ENCODE data around the gene LST1.

Gene LST1

DNA sequence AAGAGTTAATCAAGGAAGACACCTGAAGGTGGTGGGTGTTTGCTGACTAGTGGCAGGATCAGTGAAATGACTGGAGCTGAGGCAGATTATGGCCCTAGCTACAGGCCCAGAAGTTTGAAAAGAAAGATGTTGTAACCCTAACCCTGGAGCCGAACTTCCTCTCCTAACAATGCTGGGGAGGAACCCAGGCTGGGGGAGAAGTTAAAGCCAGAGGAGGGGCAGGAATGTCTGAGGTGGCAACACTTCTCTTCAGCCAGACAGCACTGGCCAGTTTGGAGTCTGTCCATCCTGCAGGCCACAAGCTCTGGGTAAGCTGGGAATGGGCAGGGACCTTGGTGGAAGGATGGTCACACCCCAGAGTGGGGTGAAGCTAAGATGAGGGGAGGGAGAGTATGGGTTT, at the start of gene LST1:
Gene LST1, plus strand, starts transcription at position 270 of the 400 bp plus-strand sequence. CDS start 1,023 bp downstream, outside the sequence.
- no peak for DNase-seq

DNA sequence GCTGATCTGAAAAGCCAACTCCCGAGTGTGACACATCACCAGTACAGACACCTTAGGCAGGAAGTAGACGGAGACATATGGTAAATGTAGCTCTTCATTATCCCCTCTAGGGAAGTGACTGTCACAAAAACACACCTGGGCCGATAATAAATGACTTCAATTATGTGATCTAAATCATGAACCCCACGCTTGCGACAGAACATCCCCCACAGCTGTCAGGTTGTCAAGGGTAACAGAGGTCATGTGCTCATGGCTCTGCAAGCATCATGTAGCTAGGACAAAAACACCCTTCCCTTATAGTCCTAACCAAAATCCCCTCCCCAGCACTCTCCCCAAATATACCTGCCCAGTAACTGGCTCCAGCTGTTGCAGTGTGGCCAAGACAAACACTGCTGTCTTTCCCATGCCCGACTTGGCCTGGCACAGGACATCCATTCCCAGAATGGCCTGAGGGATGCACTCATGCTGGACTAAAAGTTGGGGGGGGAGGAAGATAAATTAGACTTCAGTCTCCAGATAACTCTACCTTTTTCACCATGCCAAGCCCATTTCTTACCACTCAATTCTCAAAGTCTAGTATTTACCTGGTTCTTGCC, 47.2 kb upstream of the LST1 start:
- DNase-seq: no peak

DNA sequence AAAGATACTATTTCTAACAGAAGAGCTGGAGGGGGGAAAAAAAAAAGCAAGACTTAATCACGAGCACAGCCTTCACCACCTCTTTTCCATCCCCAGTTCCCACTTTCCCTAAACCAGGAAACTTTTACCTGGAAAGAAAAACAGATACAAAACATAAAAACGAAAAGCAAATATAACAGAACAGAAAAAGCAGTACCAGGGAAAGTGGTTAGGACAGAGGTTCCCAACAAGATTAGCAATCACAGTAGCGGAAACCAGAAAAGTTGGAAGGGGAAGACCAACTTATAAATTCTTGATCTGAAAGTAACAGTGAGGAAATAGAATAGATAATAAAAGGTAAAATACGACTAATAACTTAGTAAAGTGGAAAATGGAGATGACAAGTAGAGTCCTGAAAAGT, 45.4 kb upstream of the LST1 start:
- no peak for DNase-seq

DNA sequence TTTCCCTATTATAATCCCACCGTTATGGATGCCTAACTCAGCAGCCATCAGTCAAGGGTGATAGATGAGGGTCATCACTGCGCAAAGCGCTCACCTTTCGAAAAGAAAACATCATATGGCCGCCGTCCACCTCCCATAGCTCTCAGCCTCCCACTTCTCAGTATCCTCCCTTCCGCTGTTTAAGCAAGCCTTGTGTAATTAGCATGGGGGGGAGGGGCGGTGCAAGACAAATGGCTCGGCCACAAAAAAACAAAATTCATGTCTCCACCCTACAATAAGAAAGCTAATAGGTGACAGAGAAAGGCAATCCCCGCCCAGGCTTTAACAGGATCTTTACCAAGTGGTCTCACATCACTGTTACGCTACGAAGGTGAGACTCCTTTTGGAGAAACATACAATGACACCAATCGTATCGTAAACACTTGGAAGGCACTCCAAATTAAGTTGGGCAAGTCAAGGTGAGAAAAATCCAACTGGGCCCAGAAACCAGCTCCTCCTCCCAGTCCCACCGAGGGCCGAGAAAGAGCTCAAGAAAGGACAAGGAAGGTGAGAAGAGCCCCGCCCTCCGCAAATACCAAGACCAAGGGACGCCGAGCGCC, 44.9 kb upstream of the LST1 start:
- peak; percentile 67 for DNase-seq

DNA sequence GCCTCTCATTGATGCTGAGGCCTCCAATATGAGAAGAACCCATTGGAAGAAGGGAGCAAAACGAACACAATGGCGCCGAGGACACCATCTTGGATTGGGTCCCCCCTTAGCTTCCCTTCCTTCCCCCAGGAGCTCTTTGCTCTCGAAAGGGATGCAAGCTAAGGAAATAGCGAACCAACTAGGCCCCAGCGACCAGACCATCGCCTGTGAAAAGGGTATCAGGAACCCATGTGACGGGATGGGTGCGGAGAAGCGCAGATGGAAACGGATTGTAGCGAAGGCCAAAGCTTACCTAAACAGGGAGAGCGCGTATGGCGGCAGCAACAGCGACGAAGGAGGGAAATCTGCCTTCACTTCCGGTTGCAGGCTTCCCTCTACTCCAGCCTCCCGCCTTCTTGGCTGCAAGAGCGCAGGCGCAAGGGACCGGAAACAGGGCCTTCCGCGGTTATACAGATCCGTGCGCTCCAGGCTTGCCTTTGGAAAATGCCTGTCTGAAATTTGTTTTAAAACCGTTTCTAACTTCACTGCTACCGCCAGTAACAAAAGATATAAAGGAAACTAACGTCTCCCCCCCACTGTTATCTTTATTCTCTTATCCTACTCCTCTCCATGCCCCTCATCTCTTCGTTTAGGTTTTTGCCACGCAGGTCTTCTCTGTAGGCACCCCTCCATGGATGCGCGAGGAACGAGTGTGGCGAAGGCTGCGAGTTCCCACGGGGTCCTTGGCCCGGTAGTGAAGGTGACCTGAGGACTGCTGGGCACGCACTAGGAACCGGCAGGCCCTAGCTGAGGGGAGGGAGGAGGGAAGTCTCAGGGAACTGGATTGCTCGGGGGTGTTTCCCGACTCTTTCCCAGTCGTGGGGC, 44.2 kb upstream of the LST1 start, which contains the start of gene DDX39B:
Gene DDX39B, minus strand, starts transcription at position 346 of the 864 bp plus-strand sequence. CDS start 1,471 bp downstream, outside the sequence.
- peak; percentile 91 for DNase-seq

DNA sequence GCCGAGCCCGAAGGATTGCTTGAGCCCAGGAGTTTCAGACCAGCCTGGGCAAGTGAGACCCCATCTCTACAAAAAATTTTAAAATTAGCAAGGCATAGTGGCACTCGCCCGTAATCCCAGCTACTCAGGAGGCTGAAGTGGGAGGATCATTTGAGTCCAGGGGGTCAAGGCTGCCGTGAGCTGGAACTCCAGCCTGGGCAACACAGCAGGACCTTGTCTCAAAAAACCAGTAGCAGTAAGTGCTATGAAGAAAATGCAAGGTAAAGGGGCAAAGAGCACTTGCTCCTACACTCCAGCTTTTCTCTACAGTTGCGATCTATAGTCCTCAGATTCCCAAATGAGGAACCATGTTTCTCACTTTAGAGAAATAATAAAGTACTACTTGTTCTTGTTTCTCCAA, 42.4 kb upstream of the LST1 start:
- DNase-seq: no peak

DNA sequence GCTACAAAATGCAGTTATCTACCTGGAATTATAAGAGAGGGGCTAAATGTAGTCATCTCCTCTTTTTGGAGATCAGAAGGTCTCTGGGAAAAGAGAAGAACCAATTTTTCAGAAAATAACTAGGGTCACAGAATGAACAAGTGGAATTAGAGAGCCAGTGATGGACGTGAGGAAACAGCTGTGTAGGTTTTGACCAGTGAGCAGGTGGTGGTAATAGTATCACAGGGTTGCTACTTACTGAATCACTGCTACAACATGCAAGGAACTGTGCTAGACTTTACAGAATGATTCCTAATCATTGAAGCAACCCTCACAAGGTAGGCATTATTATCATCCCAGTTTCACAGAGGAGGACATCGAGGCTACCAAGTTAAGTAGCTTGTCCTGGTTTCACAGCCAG, 41.4 kb upstream of the LST1 start:
- DNase-seq: no peak

DNA sequence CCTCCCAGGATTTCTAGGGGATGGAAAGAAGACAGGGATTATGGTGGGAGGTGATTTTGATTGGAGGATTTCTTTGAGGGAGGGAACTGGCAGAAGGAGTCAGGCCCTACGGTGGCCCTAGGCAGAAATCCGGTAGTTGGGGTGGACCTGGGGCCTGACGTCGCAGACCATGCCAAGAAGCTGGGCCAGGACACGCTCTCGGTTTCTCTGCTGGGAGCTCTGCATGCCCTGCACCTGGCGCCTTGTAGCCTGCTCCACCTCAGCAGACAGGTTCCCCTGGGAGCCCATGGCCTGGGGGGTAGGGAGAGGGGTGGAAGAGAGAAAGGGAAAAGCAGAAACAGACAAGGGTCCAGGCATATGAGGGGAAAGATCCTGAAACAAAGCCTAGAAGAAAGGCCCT, 40.8 kb upstream of the LST1 start:
- DNase-seq: no peak

DNA sequence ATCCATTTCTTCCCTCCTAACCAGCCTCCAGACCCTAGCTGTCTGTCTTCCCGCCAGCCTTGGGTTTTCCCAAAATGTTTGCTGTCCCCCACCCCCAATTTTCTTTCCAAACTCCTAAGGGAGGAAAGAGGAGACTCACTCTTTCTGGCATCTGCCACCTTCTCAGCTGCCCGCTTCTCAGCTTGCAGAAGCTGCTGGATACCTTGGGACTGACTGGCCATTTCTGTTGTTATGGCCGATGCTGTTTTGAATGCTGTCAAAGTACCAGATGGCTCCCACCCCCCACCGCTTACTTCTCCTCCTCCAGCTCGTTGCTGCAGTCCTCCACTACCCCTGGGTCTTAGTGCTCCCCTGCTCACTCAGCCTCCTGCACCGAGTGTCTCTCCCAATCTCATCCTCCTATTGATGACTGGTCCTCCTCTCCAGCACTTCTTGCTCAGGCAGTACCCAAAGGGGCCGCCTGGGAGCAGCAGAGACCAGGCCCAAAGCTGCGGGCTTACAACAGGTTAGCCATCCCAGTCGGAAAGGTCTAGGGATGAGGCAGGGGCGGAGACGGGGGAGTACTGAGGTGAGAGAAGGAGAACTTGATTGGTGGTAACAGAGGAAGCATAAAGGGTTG, 39.6 kb upstream of the LST1 start, which contains the start of gene ATP6V1G2:
Gene ATP6V1G2, minus strand, starts transcription at position 270 of the 619 bp plus-strand sequence. Its CDS starts 49 bp downstream, at position 221.
- peak; percentile 89 for DNase-seq

DNA sequence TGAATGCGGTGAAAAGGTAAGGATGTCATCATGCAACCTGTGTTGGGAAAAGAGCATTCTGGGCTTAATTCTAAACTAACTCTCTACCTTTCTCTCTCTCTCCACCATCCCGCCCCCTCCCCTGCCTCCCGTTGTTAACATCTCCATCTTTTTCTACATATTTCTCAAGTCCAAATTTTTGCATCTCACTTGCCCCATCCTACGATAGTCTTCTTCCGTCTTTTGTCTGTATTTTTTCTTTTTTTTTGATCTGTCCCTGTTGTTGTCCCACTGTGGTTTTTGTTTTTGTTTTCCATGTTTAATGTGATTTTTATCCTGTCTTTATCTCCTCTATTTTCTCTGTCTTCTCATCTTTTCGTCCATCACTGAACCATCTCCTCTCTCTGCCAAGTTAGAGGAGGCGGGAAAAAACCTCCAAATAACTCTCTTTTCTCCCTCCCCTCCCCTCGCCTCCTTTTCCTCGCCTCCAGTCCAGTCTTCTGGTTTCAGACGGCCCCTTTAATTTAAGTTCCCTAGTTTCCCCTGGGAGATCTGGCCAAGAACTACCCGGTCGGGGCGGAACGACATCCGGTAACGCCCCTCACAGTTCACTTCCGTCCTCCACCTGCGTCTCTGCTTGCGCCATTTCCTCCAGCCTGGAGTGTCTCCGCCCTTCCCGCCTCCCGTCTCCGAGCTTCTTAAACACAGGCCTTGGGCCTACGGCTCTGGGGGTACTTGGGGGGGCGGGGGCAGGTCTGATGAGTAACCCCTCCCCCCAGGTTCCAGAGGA, 38.9 kb upstream of the LST1 start, which contains the start of gene NFKBIL1:
Gene NFKBIL1, plus strand, starts transcription at position 651 of the 769 bp plus-strand sequence. Its CDS starts 87 bp downstream, at position 738.
- DNase-seq: peak; percentile 87

DNA sequence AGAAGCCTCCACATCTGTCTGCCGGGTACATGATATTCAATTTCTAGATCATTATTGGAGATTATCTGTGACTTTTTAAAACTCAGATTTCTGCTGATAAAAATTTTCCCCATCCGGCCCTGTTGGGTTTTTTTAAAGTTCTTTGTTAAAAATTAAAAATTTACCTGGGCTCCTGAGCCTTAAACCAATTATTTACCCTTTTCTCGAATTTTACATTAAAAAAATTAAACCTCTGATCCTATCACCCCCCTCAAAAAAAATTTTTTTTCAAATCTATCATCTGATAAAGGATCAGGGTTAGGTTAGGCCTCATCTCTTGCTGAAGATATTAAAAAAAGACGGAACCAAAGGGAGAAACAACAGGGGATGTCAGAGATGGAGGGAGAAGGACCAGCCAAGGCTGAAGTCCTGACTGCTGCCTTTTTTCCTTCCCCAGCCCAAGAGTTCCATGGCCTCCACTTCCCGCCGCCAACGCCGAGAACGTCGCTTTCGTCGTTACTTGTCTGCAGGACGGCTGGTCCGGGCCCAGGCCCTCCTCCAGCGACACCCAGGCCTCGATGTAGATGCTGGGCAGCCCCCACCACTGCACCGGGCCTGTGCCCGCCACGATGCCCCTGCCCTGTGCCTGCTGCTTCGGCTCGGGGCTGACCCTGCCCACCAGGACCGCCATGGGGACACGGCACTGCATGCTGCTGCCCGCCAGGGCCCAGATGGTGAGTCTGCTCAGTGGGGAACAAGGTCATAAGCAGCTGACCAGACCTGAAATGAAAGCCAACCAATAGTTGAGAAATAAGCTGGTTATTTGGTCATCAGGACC, 38.1 kb upstream of the LST1 start:
- DNase-seq: no peak

DNA sequence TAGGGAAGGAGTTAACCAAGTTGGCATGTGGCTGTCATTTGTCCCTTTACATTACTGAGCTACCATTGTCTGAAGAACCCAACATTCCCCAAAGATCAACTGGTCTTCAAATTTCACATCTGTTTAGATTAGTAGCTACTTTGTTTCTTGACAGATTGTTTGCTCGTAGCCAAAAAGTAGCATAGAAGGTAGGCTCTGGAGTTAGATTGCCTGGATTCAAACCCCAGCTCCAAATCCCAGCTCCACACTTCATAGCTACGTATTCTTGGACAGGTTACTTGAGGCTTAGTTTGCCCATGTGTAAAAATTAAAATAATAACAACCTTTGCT, 37.6 kb upstream of the LST1 start:
- DNase-seq: no peak

DNA sequence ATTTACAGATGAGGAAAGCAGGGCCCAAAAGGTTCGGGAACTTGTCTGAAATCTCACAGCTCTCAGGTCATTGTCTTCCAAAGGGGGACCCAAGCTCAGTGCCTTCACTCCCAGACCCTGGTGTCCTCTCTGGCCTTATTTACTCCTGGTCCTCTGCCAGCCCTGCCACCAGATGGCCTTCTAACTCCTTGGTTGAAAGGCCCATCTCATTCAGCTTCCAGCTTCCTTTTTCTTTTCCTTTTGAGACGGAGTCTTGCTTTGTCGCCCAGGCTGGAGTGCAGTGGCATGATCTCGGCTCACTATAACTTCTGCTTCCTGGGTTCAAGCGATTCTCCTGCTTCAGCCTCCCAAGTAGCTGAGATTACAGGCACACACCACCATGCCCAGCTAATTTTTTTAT, 34.7 kb upstream of the LST1 start:
- peak; percentile 66 for DNase-seq

DNA sequence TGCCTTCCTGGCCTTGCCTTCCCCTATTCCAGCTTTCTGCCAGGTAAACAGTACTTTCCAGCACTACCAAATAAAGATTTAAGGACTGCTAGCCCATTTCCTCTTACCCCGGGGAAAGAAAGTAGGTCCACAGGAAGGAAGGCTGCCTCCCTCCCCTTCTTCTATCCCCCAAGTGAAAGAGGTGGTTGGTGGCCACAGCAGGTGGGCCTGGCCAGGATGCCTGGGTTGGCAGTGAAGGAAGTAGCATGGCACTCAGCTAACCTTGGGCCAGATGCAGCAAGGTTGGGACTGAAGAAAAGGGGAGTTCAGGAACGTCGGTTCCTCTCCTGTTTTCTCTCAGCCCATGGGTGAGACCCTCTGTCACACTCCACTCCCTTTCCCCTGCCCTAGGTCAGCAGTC, 29.8 kb upstream of the LST1 start:
- no peak for DNase-seq

DNA sequence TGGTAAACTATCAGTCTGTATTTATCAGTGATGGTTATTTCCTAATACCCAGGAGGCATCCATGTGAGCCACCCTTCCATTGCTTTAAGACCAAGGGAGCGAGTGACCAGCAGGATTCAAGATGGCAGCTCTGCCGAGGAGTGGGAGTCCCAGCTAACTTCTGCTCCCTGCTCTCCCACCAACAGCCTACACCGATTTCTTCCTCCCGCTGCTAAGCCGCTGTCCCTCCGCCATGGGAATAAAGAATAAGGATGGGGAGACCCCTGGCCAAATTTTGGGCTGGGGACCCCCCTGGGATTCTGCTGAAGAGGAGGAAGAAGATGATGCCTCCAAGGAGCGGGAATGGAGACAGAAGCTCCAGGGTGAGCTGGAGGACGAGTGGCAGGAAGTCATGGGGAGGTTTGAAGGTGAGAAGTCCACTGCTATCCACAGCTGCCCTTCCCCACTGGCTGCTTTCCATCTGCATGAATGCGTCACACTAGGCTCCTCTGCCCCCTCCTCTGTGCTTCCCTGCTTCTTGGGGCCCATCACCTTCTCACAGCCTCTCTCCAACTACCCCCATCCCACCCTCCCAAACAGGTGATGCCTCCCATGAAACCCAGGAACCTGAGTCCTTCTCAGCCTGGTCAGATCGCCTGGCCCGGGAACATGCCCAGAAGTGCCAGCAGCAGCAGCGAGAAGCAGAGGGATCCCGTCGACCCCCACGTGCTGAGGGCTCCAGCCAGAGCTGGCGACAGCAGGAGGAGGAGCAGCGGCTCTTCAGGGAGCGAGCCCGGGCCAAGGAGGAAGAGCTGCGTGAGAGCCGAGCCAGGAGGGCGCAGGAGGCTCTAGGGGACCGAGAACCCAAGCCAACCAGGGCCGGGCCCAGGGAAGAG, 28.4 kb upstream of the LST1 start:
- no peak for DNase-seq

DNA sequence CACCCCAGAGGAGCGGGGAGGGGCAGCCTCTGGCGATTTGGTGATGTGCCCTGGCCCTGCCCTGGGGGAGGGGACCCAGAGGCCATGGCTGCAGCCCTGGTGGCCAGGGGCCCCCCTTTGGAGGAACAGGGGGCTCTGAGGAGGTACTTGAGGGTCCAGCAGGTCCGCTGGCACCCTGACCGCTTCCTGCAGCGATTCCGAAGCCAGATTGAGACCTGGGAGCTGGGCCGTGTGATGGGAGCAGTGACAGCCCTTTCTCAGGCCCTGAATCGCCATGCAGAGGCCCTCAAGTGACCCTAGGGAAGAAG, 27.8 kb upstream of the LST1 start:
- no peak for DNase-seq

DNA sequence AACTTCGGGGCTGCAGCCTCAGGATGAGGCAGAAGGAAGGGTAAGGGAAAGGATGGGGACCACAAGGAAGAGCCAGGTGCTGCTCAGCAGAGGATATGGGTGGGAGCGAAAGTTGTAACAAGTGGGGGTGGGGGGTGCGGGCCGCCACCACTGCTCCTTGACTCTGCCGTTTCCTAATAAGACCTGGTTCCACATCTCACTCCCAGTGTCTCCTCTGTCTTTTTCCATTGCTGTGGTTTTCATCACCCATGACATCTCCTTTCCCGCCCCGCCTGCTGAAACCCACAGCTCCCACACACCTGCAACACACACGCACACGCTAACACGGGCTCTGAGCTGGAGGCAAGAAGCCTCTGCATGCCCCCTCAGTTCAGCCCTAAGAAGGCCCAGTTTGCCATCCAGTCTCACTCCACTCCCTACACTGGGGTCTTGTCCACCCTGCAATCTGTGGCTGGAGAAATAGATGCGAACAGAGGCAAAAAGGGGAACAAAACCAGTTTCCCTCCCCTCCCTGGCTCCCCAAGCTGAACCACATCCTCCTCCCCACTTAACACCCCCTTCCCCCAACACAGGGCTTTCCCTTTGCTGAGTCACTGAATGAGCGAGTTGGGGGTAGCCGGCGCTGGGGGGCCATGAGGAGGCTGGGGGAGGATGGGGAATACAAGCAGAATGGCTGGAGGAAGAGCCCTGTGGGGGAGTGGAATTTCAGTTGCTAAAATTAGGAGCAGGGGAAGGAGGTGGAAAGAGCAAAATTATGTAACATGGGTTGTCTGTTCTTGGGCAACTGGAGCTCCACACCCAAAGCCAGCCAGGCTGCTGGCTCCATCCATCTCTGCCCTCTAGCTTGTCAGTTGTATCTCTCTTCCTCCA, 27.2 kb upstream of the LST1 start:
- DNase-seq: peak; percentile 62

DNA sequence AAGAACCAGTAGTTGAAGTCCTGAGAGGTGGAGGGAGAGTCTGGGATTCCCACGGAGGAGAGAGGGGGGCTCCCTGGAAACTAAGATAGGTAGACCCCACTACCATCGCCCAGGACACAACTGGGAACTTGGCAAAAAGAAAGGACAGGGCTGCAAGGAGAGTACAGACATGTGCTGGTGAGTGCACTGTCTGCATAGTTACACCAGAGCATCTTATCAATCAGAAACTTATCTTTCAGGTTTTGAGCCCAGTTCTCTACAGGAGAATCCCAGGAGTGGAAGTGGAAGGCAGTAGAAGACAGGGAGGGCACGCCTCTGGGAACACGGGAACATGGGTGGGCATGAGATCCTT, 26.5 kb upstream of the LST1 start:
- DNase-seq: no peak

DNA sequence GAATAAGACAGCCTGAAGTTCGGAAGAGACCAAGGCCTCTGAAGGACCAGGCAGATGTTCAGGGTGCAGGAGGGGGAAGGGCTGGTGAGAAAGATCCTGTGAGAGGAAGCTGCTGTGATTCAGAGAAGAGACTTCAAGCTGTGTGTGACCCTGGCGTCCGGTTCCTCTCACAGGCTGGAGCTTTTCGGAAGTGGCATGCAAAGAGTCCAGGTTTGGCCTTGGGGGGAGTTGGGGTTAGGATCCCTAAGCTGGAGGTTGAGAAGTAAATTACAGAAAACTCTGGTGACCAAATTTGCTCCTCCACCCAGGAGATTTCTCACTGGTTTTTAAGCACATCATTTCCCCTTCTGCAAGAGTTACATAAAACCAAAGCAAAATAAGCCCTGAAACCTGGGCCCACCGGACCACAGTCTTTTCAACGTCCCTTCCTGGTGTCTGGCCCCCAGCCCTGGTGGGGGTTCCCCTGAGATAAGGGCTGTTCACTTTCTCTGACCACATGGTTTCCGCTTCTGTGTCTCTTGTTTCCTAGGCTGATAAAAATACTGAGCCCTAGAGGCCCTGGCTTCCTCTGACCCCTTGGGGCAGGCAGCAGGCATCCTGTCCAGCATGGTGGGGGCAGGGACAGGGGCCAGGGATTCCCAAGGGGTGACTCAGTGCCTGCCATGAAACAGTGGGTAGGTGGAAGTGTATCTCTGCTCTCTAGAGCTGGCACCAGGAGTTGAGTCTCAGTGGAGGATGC, 25.9 kb upstream of the LST1 start:
- DNase-seq: peak; percentile 34
